Measurements from ENCODE around the gene RTKN2. TPM values are rescaled to one million over a fixed set of nuclear protein-coding genes. Genes with fewer than 3 reads are reported as not detected.
"Not testable (repeated sequence)": the region's sequence is repeated elsewhere in the genome, so short reads cannot be mapped to it uniquely, and the experiment has no call there.

RTKN2 gene
- total RNA-seq, 2 donors from 2014 or later = 11.5 to 19.1 TPM

- no peak overlapping the region for H3K27ac Mint-ChIP-seq
- peaks cover 2% of the 10 kb centered on the region for H3K9me3 Mint-ChIP-seq
- H3K4me3 Mint-ChIP-seq = no peak overlapping the region
- H3K27me3 Mint-ChIP-seq (ENCODE audit: insufficient read depth) = peaks cover 1% of the 10 kb centered on the region
- Histone ChIP-seq H3K9me3 (ENCODE audit: control insufficient read depth, low read length) (no peaks in the 10 kb centered on the region), H3K36me3 (ENCODE audit: control insufficient read depth, insufficient read depth, low read length) (no peaks in the 10 kb centered on the region), H3K9ac (ENCODE audit: extremely low read depth, low read length, poor library complexity, severe bottlenecking) (no peak overlapping the region), H3K4me3 (ENCODE audit: low read length) (no peak overlapping the region), H3K27ac (ENCODE audit: low read depth, low read length) (no peak overlapping the region), H3K4me1 (ENCODE audit: control insufficient read depth, insufficient read depth, low read length) (no peaks in the 10 kb centered on the region), H3K27me3 (ENCODE audit: control insufficient read depth, insufficient read depth, low read length, poor library complexity, severe bottlenecking) (no peaks in the 10 kb centered on the region)
- H3K36me3 Mint-ChIP-seq (ENCODE audit: low read depth) = no peaks in the 10 kb centered on the region
- no peak for DNase-seq
- H3K4me1 Mint-ChIP-seq = peaks cover 2% of the 10 kb centered on the region
- WGBS, 2 experiments (ENCODE audit: insufficient coverage in 1 of 2, insufficient read length in 1 of 2) = 84 to 90% methylated on average over 3 to 4 of the region's 4 CpGs
- TF ChIP-seq CTCF (conservative IDR thresholded peaks at IDR 0.05) = no peak
Observed at GRCh38 chr10:62302760-62303159, 34.1 kb upstream of the RTKN2 start.

GRCh38 chr10:62297857-62298256 is 29.2 kb upstream of the RTKN2 start:
- Mint-ChIP-seq H3K36me3 (ENCODE audit: low read depth) (no peaks in the 10 kb centered on the region), H3K27me3 (ENCODE audit: insufficient read depth) (no peaks in the 10 kb centered on the region), H3K27ac (no peak overlapping the region), H3K4me1 (peaks cover 1% of the 10 kb centered on the region), H3K4me3 (no peak overlapping the region), H3K9me3 (peaks cover 2% of the 10 kb centered on the region)
- Histone ChIP-seq H3K9ac (ENCODE audit: extremely low read depth, low read length, poor library complexity, severe bottlenecking) (no peak overlapping the region), H3K4me1 (ENCODE audit: control insufficient read depth, insufficient read depth, low read length) (no peaks in the 10 kb centered on the region), H3K4me3 (ENCODE audit: low read length) (no peak overlapping the region), H3K9me3 (ENCODE audit: control insufficient read depth, low read length) (no peaks in the 10 kb centered on the region), H3K27me3 (ENCODE audit: control insufficient read depth, insufficient read depth, low read length, poor library complexity, severe bottlenecking) (no peaks in the 10 kb centered on the region), H3K27ac (ENCODE audit: low read depth, low read length) (no peak overlapping the region), H3K36me3 (ENCODE audit: control insufficient read depth, insufficient read depth, low read length) (no peaks in the 10 kb centered on the region)
- 78 to 86% methylated on average over 3 to 5 of the region's 5 CpGs for WGBS, 2 experiments (ENCODE audit: insufficient coverage in 1 of 2, insufficient read length in 1 of 2)
- no peak for TF ChIP-seq CTCF (conservative IDR thresholded peaks at IDR 0.05)
- no peak for DNase-seq

DNA sequence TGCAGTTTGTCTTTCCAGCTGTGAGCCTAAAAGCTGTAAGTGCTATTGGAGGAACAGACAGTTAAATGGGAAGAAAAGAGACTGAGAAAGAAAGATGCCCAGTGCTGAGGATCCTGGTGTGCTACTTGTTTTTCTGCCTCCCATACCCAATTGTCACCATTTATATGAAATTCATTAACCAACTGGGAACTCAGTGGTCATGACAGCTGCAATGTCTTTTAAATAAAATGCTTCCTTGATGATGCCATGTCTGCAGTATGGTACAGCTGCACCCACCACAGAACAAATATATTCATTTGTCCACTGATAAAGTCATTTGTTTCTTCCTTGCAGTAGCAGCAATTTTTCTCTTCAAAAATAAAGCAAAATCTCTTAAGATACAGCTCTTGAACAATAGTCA is 15.6 kb upstream of the RTKN2 start:
- H3K36me3 ChIP-seq (ENCODE audit: control insufficient read depth, insufficient read depth, low read length) = no peaks in the 10 kb centered on the region
- no peak overlapping the region for H3K27ac ChIP-seq (ENCODE audit: low read depth, low read length)
- no peaks in the 10 kb centered on the region for H3K27me3 ChIP-seq (ENCODE audit: control insufficient read depth, insufficient read depth, low read length, poor library complexity, severe bottlenecking)
- Mint-ChIP-seq H3K4me1 (no peaks in the 10 kb centered on the region), H3K36me3 (ENCODE audit: low read depth) (no peaks in the 10 kb centered on the region), H3K27me3 (ENCODE audit: insufficient read depth) (no peaks in the 10 kb centered on the region), H3K9me3 (no peaks in the 10 kb centered on the region), H3K27ac (no peak overlapping the region), H3K4me3 (no peak overlapping the region)
- TF ChIP-seq CTCF (conservative IDR thresholded peaks at IDR 0.05) = no peak
- H3K4me1 ChIP-seq (ENCODE audit: control insufficient read depth, insufficient read depth, low read length) = no peaks in the 10 kb centered on the region
- H3K9ac ChIP-seq (ENCODE audit: extremely low read depth, low read length, poor library complexity, severe bottlenecking) = no peak overlapping the region
- no peak for DNase-seq
- H3K9me3 ChIP-seq (ENCODE audit: control insufficient read depth, low read length) = no peaks in the 10 kb centered on the region
- H3K4me3 ChIP-seq (ENCODE audit: low read length) = no peak overlapping the region

- H3K9ac ChIP-seq (ENCODE audit: extremely low read depth, low read length, poor library complexity, severe bottlenecking); H3K4me3 ChIP-seq (ENCODE audit: low read length); H3K9me3 ChIP-seq (ENCODE audit: control insufficient read depth, low read length); H3K36me3 ChIP-seq (ENCODE audit: control insufficient read depth, insufficient read depth, low read length); H3K4me3 Mint-ChIP-seq; H3K36me3 Mint-ChIP-seq (ENCODE audit: low read depth); DNase-seq; H3K4me1 Mint-ChIP-seq; H3K27ac ChIP-seq (ENCODE audit: low read depth, low read length); H3K27ac Mint-ChIP-seq; H3K4me1 ChIP-seq (ENCODE audit: control insufficient read depth, insufficient read depth, low read length); H3K9me3 Mint-ChIP-seq: not testable (repeated sequence)
- peaks cover 18% of the 10 kb centered on the region for H3K27me3 Mint-ChIP-seq (ENCODE audit: insufficient read depth)
- 96 to 97% methylated on average over 20 to 24 of the region's 24 CpGs for WGBS, 2 experiments (ENCODE audit: insufficient coverage in 1 of 2, insufficient read length in 1 of 2)
- H3K27me3 ChIP-seq (ENCODE audit: control insufficient read depth, insufficient read depth, low read length, poor library complexity, severe bottlenecking) = peaks cover 26% of the 10 kb centered on the region
Observed at GRCh38 chr10:62281348-62281747, 12.7 kb upstream of the RTKN2 start.

DNA sequence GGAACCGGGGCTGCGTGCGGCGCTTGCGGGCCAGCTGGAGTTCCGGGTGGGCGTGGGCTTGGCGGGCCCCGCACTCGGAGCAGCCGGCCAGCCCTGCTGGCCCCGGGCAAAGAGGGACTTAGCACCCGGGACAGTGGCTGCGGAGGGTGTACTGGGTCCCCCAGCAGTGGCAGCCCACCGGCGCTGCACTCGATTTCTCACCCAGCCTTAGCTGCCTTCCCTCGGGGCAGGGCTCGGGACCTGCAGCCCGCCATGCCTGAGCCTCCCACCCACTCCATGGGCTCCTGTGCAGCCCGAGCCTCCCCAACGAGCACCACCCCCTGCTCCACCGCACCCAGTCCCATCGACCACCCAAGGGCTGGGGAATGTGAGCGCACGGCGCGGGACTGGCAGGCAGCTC is 11.7 kb upstream of the RTKN2 start:
- not testable (repeated sequence) for H3K4me3 ChIP-seq (ENCODE audit: low read length); H3K36me3 Mint-ChIP-seq (ENCODE audit: low read depth); H3K9me3 Mint-ChIP-seq; H3K4me3 Mint-ChIP-seq; H3K27ac ChIP-seq (ENCODE audit: low read depth, low read length); H3K9ac ChIP-seq (ENCODE audit: extremely low read depth, low read length, poor library complexity, severe bottlenecking); H3K9me3 ChIP-seq (ENCODE audit: control insufficient read depth, low read length); H3K27ac Mint-ChIP-seq; H3K36me3 ChIP-seq (ENCODE audit: control insufficient read depth, insufficient read depth, low read length); H3K4me1 ChIP-seq (ENCODE audit: control insufficient read depth, insufficient read depth, low read length); DNase-seq; H3K4me1 Mint-ChIP-seq
- peaks cover 27% of the 10 kb centered on the region for H3K27me3 Mint-ChIP-seq (ENCODE audit: insufficient read depth)
- WGBS, 2 experiments (ENCODE audit: insufficient coverage in 1 of 2, insufficient read length in 1 of 2) = 96% methylated on average over 28 of the region's 28 CpGs; no CpG with 5 or more reads in 1 of the 2 experiments
- peaks cover 36% of the 10 kb centered on the region for H3K27me3 ChIP-seq (ENCODE audit: control insufficient read depth, insufficient read depth, low read length, poor library complexity, severe bottlenecking)
